Measurements from ENCODE around the gene NAV2. TPM values are rescaled to one million over a fixed set of nuclear protein-coding genes. Genes with fewer than 3 reads are reported as not detected.

Gene NAV2
- total RNA-seq, 4 donors from 2014 or later = 19.2 to 34.7 (median 25.8) TPM

GRCh38 chr11:20089367-20089766, 376.7 kb downstream of the NAV2 start:
- Histone ChIP-seq H3K36me3 (peaks cover 0 to 69% (median 0%) of the 10 kb centered on the region in 3 donors), H3K4me1 (peaks cover 0 to 34% (median 7%) of the 10 kb centered on the region in 4 donors), H3K27me3 (no peaks in the 10 kb centered on the region), H3K9me3 (no peaks in the 10 kb centered on the region), H3K27ac (peak overlapping the region in 2 of 4 donors; percentile 8 to 68), H3K4me3 (no peak overlapping the region)
- no peak for DNase-seq (ENCODE audit: low spot score in 2 of 2)
- no peak for TF ChIP-seq EP300 (IDR thresholded peaks at IDR 0.05)
- no peak for TF ChIP-seq CTCF (IDR thresholded peaks at IDR 0.05)
- no peak for TF ChIP-seq POLR2A (IDR thresholded peaks at IDR 0.05)
- 23 to 25% methylated on average over 3 of the region's 3 CpGs for WGBS, 2 donors

GRCh38 chr11:20089796-20090653, 377.4 kb downstream of the NAV2 start:
- H3K4me3 ChIP-seq = no peak overlapping the region
- TF ChIP-seq POLR2A (IDR thresholded peaks at IDR 0.05) = no peak
- no peak for TF ChIP-seq CTCF (IDR thresholded peaks at IDR 0.05)
- TF ChIP-seq EP300 (IDR thresholded peaks at IDR 0.05) = no peak
- no peak for DNase-seq (ENCODE audit: low spot score in 2 of 2)
- H3K9me3 ChIP-seq = no peaks in the 10 kb centered on the region
- peaks cover 0 to 63% (median 0%) of the 10 kb centered on the region in 3 donors for H3K36me3 ChIP-seq
- H3K4me1 ChIP-seq = peaks cover 0 to 34% (median 7%) of the 10 kb centered on the region in 4 donors
- H3K27me3 ChIP-seq = no peaks in the 10 kb centered on the region
- peak overlapping the region in 1 of 4 donors; percentile 68 for H3K27ac ChIP-seq
- 29 to 41% methylated on average over 5 of the region's 5 CpGs for WGBS, 2 donors

- 78 to 80% methylated on average over 10 of the region's 10 CpGs for WGBS, 2 donors
- Histone ChIP-seq H3K4me1 (peaks cover 0 to 34% (median 7%) of the 10 kb centered on the region in 4 donors), H3K4me3 (no peak overlapping the region), H3K36me3 (peaks cover 0 to 63% (median 4%) of the 10 kb centered on the region in 3 donors), H3K27me3 (no peaks in the 10 kb centered on the region), H3K27ac (no peak overlapping the region), H3K9me3 (no peaks in the 10 kb centered on the region)
- TF ChIP-seq CTCF (IDR thresholded peaks at IDR 0.05) (no peak), POLR2A (IDR thresholded peaks at IDR 0.05) (no peak), EP300 (IDR thresholded peaks at IDR 0.05) (no peak)
- no peak for DNase-seq (ENCODE audit: low spot score in 2 of 2)
Measured at GRCh38 chr11:20090654-20091374, 378.2 kb downstream of the NAV2 start.

- Histone ChIP-seq H3K36me3 (peaks cover 0 to 63% (median 5%) of the 10 kb centered on the region in 3 donors), H3K27ac (no peak overlapping the region)
- TF ChIP-seq CTCF (IDR thresholded peaks at IDR 0.05) = no peak
- no peak for TF ChIP-seq POLR2A (IDR thresholded peaks at IDR 0.05)
- TF ChIP-seq EP300 (IDR thresholded peaks at IDR 0.05) = no peak
Measured at GRCh38 chr11:20093775-20094174, 381.1 kb downstream of the NAV2 start.

More at GRCh38 chr11:20093775-20094174, 381.1 kb downstream of the NAV2 start:
- WGBS, 2 donors = 61 to 74% methylated on average over 5 of the region's 5 CpGs
- peaks cover 0 to 15% (median 7%) of the 10 kb centered on the region in 4 donors for H3K4me1 ChIP-seq
- no peak for DNase-seq (ENCODE audit: low spot score in 2 of 2)
- no peaks in the 10 kb centered on the region for H3K27me3 ChIP-seq
- H3K4me3 ChIP-seq = no peak overlapping the region
- H3K9me3 ChIP-seq = no peaks in the 10 kb centered on the region
